Measurements from ENCODE around the gene C1QTNF5.
A peak's percentile ranks its signal among the peaks of the same experiment; 100 is the strongest.
"Not testable (repeated sequence)": the region's sequence is repeated elsewhere in the genome, so short reads cannot be mapped to it uniquely, and the experiment has no call there.

The C1QTNF5 gene

GRCh38 chr11:119340335-119341221, at the start of gene C1QTNF5:
Gene C1QTNF5 (minus strand): TSS chr11:119340883. CDS start chr11:119340397, 486 bp downstream.
- DNase-seq = no peak

GRCh38 chr11:119389611-119390254, 49.0 kb upstream of the C1QTNF5 start:
- no peak for DNase-seq

GRCh38 chr11:119388103-119388502, 47.4 kb upstream of the C1QTNF5 start:
- no peak for DNase-seq

GRCh38 chr11:119384332-119384731, 43.6 kb upstream of the C1QTNF5 start:
- no peak for DNase-seq

GRCh38 chr11:119382513-119382912, 41.8 kb upstream of the C1QTNF5 start:
- not testable (repeated sequence) for DNase-seq

GRCh38 chr11:119382101-119382500, 41.4 kb upstream of the C1QTNF5 start:
- DNase-seq = no peak

- DNase-seq = peak; percentile 95
Observed at GRCh38 chr11:119381181-119381988, 40.7 kb upstream of the C1QTNF5 start, which contains the start of gene USP2. Gene USP2 (minus strand): TSS chr11:119381690. CDS start chr11:119373480, 8,210 bp downstream.

- no peak for DNase-seq
Observed at GRCh38 chr11:119380827-119381180, 40.1 kb upstream of the C1QTNF5 start.

- no peak for DNase-seq
Observed at GRCh38 chr11:119380160-119380826, 39.6 kb upstream of the C1QTNF5 start.

GRCh38 chr11:119378851-119379465, 38.3 kb upstream of the C1QTNF5 start:
- DNase-seq = no peak

GRCh38 chr11:119377961-119378667, 37.4 kb upstream of the C1QTNF5 start:
- no peak for DNase-seq

- DNase-seq = no peak
Observed at GRCh38 chr11:119377112-119377901, 36.6 kb upstream of the C1QTNF5 start.

GRCh38 chr11:119376197-119376847, 35.6 kb upstream of the C1QTNF5 start:
- no peak for DNase-seq

GRCh38 chr11:119375337-119376196, 34.9 kb upstream of the C1QTNF5 start:
- DNase-seq = no peak

GRCh38 chr11:119374632-119375336, 34.1 kb upstream of the C1QTNF5 start:
- no peak for DNase-seq

GRCh38 chr11:119373921-119374631, 33.4 kb upstream of the C1QTNF5 start:
- peak; percentile 52 for DNase-seq

GRCh38 chr11:119373059-119373920, 32.6 kb upstream of the C1QTNF5 start:
- no peak for DNase-seq
